ENCODE measurements around the gene MACO1.

- no peak for TF ChIP-seq CTCF (IDR thresholded peaks at IDR 0.05)
- no peak for TF ChIP-seq POLR2A (IDR thresholded peaks at IDR 0.05)
These were observed 70.0 kb downstream of the MACO1 start for GRCh38 chr1:25500694-25501093.

Data from thyroid gland (tissue), 4 donors.